Gastroesophageal sphincter (tissue), 4 donors: Measurements from ENCODE around the gene WDR18. TPM values are rescaled to one million over a fixed set of nuclear protein-coding genes. Genes with fewer than 3 reads are reported as not detected.
A peak's percentile ranks its signal among the peaks of the same experiment; 100 is the strongest.

Experiments
- ATAC-seq: fragments of 150-250 bp; one replicate; pipeline ENCODE4 v1.9.1; 2016; ENCODE audit warnings: mild to moderate bottlenecking, moderate library complexity
- H3K27ac ChIP-seq, 4 donors: fragments of 200-600 bp; sonication (generic) in 3 of 4; 1 replicate in 3 of 4; 2 replicates in 1 of 4; pipeline ENCODE4 v1.5.1; 2016 to 2019
- H3K27me3 ChIP-seq: fragments of 200-600 bp; sonication (generic); one replicate; pipeline ENCODE4 v1.5.1; 2019
- H3K36me3 ChIP-seq, 2 donors: fragments of 200-600 bp; sonication (generic); one replicate each; pipeline ENCODE4 v1.5.1; 2019; ENCODE audit warnings: control low read depth in 1 of 2
- H3K4me1 ChIP-seq, 3 donors: fragments of 200-600 bp; sonication (generic); 1 replicate in 2 of 3; 2 replicates in 1 of 3; pipeline ENCODE4 v1.5.1; 2016 to 2019; ENCODE audit warnings: control low read depth in 2 of 3
- H3K4me3 ChIP-seq, 2 donors: fragments of 200-600 bp; sonication (generic); one replicate each; pipeline ENCODE4 v1.5.1; 2019; ENCODE audit warnings: mild to moderate bottlenecking in 1 of 2, moderate library complexity in 1 of 2
- H3K9me3 ChIP-seq, 3 donors: fragments of 200-600 bp; sonication (generic); one replicate each; pipeline ENCODE4 v1.5.1; 2017 to 2019; ENCODE audit warnings: control low read depth in 2 of 3
- EP300 ChIP-seq: sonication (generic); formaldehyde crosslinking; IDR thresholded peaks from one replicate; pipeline ENCODE4 v1.6.1; 2017; ENCODE audit warnings: antibody characterized with exemption, mild to moderate bottlenecking
- POLR2A ChIP-seq, 2 donors: fragments of 450-650 bp; IDR thresholded peaks; one replicate each; pipeline ENCODE4 v1.6.1; 2017; ENCODE audit warnings: antibody characterized with exemption in 2 of 2, mild to moderate bottlenecking in 2 of 2, moderate library complexity in 1 of 2
- POLR2AphosphoS5 ChIP-seq: sonication (generic); formaldehyde crosslinking; IDR thresholded peaks from one replicate; pipeline ENCODE4 v1.6.1; 2017; ENCODE audit warnings: antibody characterized with exemption
- WGBS, 2 donors: methylation state at CpG; one replicate each; pipeline ENCODE4 v1.1.5; 2018; ENCODE audit warnings: low coverage in 1 of 2; 5-methylcytosine and 5-hydroxymethylcytosine counted together
- total RNA-seq, 4 donors: library from RNA; depleted of rRNA; stranded (reverse); fragments of >200 nt; gene quantifications; one replicate each; pipeline ENCODE4 v1.1.0, GENCODE V29; 2016
- TF ChIP-seq, protein P1 (sequence below), 4 experiments: fragments of 200-600 bp in 2 of 4; fragments of 450-650 bp in 2 of 4; sonication (generic) in 1 of 4; IDR thresholded peaks; one replicate each; pipeline ENCODE4 v1.5.1; 2017 to 2019; ENCODE audit warnings: antibody characterized with exemption in 4 of 4, mild to moderate bottlenecking in 2 of 4, moderate library complexity in 2 of 4

The WDR18 gene
- total RNA-seq, 4 donors from 2014 or later, result 7.2 to 43.9 (median 20.1) TPM

DNA sequence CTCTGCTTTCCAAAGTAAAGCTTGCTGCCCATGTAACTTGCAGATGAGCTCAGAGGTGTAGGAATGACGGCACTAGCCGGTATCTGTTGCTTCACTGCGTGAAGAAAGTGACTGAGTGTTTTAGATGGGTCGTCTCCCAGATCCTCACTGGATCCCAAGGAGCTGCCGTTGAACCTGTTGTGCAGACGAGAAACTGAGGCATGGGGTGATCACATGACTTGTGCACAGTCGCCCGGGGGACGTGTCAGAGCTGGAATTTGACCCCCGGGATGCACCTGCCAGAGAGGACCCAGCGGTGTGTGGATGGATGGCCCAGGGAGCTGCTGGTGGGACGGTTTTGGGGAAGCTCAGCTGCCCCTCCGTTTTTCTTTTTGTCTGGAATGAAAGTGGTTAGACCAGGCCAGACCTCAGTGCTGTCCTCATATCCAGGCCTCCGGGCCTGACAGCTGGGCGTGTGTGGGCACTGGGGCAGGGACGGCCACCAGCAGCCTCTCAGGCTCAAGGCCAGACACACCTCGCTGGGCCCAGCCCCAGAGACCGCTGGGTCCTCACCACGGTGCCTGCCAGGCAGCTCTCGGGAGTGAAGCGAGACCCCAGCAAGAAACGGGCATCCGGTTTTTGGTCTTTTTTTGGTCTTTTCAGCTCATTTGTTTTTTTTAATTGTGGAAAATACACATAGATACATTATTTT, 45.8 kb upstream of the WDR18 start:
- Histone ChIP-seq H3K36me3 (peaks cover 0 to 4% of the 10 kb centered on the region in 2 donors), H3K4me1 (peaks cover 0 to 57% (median 26%) of the 10 kb centered on the region in 3 donors), H3K9me3 (no peaks in the 10 kb centered on the region), H3K27ac (no peak overlapping the region), H3K27me3 (no peaks in the 10 kb centered on the region), H3K4me3 (no peak overlapping the region)
- ATAC-seq, result no peak
- 89 to 94% methylated on average over 9 to 17 of the region's 23 CpGs for WGBS, 2 donors
- TF ChIP-seq EP300 (no peak), POLR2A (IDR thresholded peaks at IDR 0.05) (no peak), POLR2AphosphoS5 (no peak)
- TF ChIP-seq, protein P1, sequence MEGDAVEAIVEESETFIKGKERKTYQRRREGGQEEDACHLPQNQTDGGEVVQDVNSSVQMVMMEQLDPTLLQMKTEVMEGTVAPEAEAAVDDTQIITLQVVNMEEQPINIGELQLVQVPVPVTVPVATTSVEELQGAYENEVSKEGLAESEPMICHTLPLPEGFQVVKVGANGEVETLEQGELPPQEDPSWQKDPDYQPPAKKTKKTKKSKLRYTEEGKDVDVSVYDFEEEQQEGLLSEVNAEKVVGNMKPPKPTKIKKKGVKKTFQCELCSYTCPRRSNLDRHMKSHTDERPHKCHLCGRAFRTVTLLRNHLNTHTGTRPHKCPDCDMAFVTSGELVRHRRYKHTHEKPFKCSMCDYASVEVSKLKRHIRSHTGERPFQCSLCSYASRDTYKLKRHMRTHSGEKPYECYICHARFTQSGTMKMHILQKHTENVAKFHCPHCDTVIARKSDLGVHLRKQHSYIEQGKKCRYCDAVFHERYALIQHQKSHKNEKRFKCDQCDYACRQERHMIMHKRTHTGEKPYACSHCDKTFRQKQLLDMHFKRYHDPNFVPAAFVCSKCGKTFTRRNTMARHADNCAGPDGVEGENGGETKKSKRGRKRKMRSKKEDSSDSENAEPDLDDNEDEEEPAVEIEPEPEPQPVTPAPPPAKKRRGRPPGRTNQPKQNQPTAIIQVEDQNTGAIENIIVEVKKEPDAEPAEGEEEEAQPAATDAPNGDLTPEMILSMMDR (IDR thresholded peaks at IDR 0.05), result no peak

- Histone ChIP-seq H3K4me1 (peaks cover 0 to 46% (median 15%) of the 10 kb centered on the region in 3 donors), H3K36me3 (peaks cover 0 to 4% of the 10 kb centered on the region in 2 donors), H3K4me3 (no peak overlapping the region), H3K9me3 (no peaks in the 10 kb centered on the region), H3K27me3 (no peaks in the 10 kb centered on the region), H3K27ac (no peak overlapping the region)
- TF ChIP-seq POLR2A (IDR thresholded peaks at IDR 0.05) (no peak), EP300 (no peak), POLR2AphosphoS5 (no peak)
- TF ChIP-seq, protein P1 (IDR thresholded peaks at IDR 0.05), result no peak
- WGBS, 2 donors, result 84 to 85% methylated on average over 14 to 19 of the region's 22 CpGs
- no peak for ATAC-seq
These were observed 44.7 kb upstream of the WDR18 start for GRCh38 chr19:939439-939838.

GRCh38 chr19:939922-940321, 44.2 kb upstream of the WDR18 start:
- Histone ChIP-seq H3K27ac (peak overlapping the region in 2 of 4 donors; percentile 79 to 87), H3K4me1 (peaks cover 0 to 42% (median 10%) of the 10 kb centered on the region in 3 donors), H3K27me3 (no peaks in the 10 kb centered on the region), H3K9me3 (no peaks in the 10 kb centered on the region), H3K36me3 (peaks cover 0 to 4% of the 10 kb centered on the region in 2 donors), H3K4me3 (no peak overlapping the region)
- TF ChIP-seq, protein P1 (IDR thresholded peaks at IDR 0.05), result no peak
- TF ChIP-seq POLR2AphosphoS5, result no peak
- no peak for TF ChIP-seq EP300
- TF ChIP-seq POLR2A (IDR thresholded peaks at IDR 0.05), result no peak
- WGBS, 2 donors, result 92 to 100% methylated on average over 1 to 5 of the region's 7 CpGs
- no peak for ATAC-seq

- peaks cover 0 to 4% of the 10 kb centered on the region in 2 donors for H3K36me3 ChIP-seq
- peak overlapping the region; percentile 1 to 48 for H3K4me3 ChIP-seq
- TF ChIP-seq POLR2A (IDR thresholded peaks at IDR 0.05), result no peak
- peak; percentile 23 for TF ChIP-seq POLR2AphosphoS5
- TF ChIP-seq, protein P1 (IDR thresholded peaks at IDR 0.05), result peak in 1 of 4 experiments; percentile 24
- H3K4me1 ChIP-seq, result peaks cover 0 to 33% (median 4%) of the 10 kb centered on the region in 3 donors
- no peaks in the 10 kb centered on the region for H3K9me3 ChIP-seq
- no peaks in the 10 kb centered on the region for H3K27me3 ChIP-seq
- peak; percentile 85 for ATAC-seq
- peak overlapping the region in 3 of 4 donors; percentile 79 to 87 (median 84) for H3K27ac ChIP-seq
- no CpG with 5 or more reads among the region's 64 CpGs for WGBS, 2 donors
These were observed 43.4 kb upstream of the WDR18 start for GRCh38 chr19:940591-941291.
